Gastrocnemius medialis (tissue), 4 donors: Measurements from ENCODE around the gene SLC5A11. TPM values are rescaled to one million over a fixed set of nuclear protein-coding genes. Genes with fewer than 3 reads are reported as not detected.
A peak's percentile ranks its signal among the peaks of the same experiment; 100 is the strongest.

Source experiments
- ATAC-seq, 2 donors: fragments of 150-250 bp; one replicate each; pipeline ENCODE4 v1.9.1; 2016
- DNase-seq, 2 donors: peaks; one replicate each; pipeline ENCODE4 v3.0.0-alpha.2; 2019
- H3K27ac ChIP-seq, 4 donors: fragments of 200-600 bp; sonication (generic); 1 replicate in 1 of 4; 2 replicates in 3 of 4; pipeline ENCODE4 v1.5.1; 2016 to 2018; ENCODE audit warnings: mild to moderate bottlenecking in 2 of 4, moderate library complexity in 1 of 4
- H3K27me3 ChIP-seq, 3 donors: fragments of 200-600 bp; sonication (generic) in 2 of 3; 1 replicate in 1 of 3; 2 replicates in 2 of 3; pipeline versions ENCODE4 v1.5.1 to v1.6.0; 2016 to 2019; ENCODE audit warnings: mild to moderate bottlenecking in 1 of 3, moderate library complexity in 1 of 3
- H3K36me3 ChIP-seq, 2 donors: fragments of 200-600 bp; sonication (generic) in 1 of 2; one replicate each; pipeline ENCODE4 v1.5.1; 2017 to 2018
- H3K4me1 ChIP-seq, 2 donors: fragments of 200-600 bp; sonication (generic) in 1 of 2; one replicate each; pipeline ENCODE4 v1.5.1; 2016 to 2017; ENCODE audit warnings: mild to moderate bottlenecking in 2 of 2
- H3K4me3 ChIP-seq, 4 donors: fragments of 200-600 bp; sonication (generic) in 3 of 4; 1 replicate in 1 of 4; 2 replicates in 3 of 4; pipeline ENCODE4 v1.5.1; 2016 to 2019; ENCODE audit warnings: mild to moderate bottlenecking in 2 of 4
- H3K9me3 ChIP-seq, 3 donors: fragments of 200-600 bp; sonication (generic) in 2 of 3; 1 replicate in 1 of 3; 2 replicates in 2 of 3; pipeline ENCODE4 v1.5.1; 2016 to 2019
- CTCF ChIP-seq, 5 experiments: fragments of 450-650 bp in 3 of 5; fragments of 200-600 bp in 2 of 5; sonication (generic) in 2 of 5; IDR thresholded peaks in 4 of 5; conservative IDR thresholded peaks in 1 of 5; 1 replicate in 4 of 5; 2 replicates in 1 of 5; pipeline ENCODE4 v1.5.1; 2016 to 2019; ENCODE audit warnings: antibody characterized with exemption in 5 of 5, mild to moderate bottlenecking in 3 of 5, moderate library complexity in 3 of 5
- POLR2A ChIP-seq, 2 donors: fragments of 450-650 bp; IDR thresholded peaks; one replicate each; pipeline ENCODE4 v1.6.1; 2017; ENCODE audit warnings: antibody characterized with exemption in 2 of 2, mild to moderate bottlenecking in 2 of 2, moderate library complexity in 2 of 2
- in situ Hi-C, 4 donors: fragments of 200-750 bp; cut with MboI; loops; one replicate each; pipeline versions ENCODE4 v1.15.0 to v1.8.0; 2017; ENCODE audit warnings: low sequenced_read_pairs in 4 of 4
- intact Hi-C: fragments of 100-400 bp; cut with DNase I; formaldehyde crosslinking; loops from one replicate; pipeline ENCODE4 v1.15.1; 2023; ENCODE audit warnings: low total_unique reads
- total RNA-seq, 4 donors: library from RNA; depleted of rRNA; stranded (reverse); fragments of >200 nt; gene quantifications; one replicate each; pipeline versions ENCODE4 v1.1.0 to v1.2.3, GENCODE V29; 2016

The SLC5A11 gene
- total RNA-seq, 4 donors from 2014 or later = 0.20 to 0.66 TPM; not detected in 2

GRCh38 chr16:24819462-24820040 is 26.2 kb upstream of the SLC5A11 start:
- Histone ChIP-seq H3K9me3 (no peaks in the 10 kb centered on the region), H3K27ac (peak overlapping the region in 2 of 4 donors; percentile 20 to 38), H3K27me3 (no peaks in the 10 kb centered on the region), H3K4me3 (no peak overlapping the region), H3K4me1 (no peaks in the 10 kb centered on the region), H3K36me3 (peaks cover 4 to 100% of the 10 kb centered on the region in 2 donors)
- ATAC-seq = peak in 1 of 2 donors; percentile 30
- TF ChIP-seq POLR2A (IDR thresholded peaks at IDR 0.05) = no peak
- TF ChIP-seq CTCF (IDR thresholded peaks at IDR 0.05 in 4 of 5, conservative IDR thresholded peaks at IDR 0.05 in 1 of 5) = no peak
- DNase-seq = no peak
- in situ Hi-C loops (loop anchor here in 2 of 4 donors (25.0 kb wide), 1 partner anchor 257 kb away; no protein-coding TSS in a partner anchor), intact Hi-C loops (no loop called here)

- in situ Hi-C loops = loop anchor here in 2 of 4 donors (25.0 kb wide), 1 partner anchor 258 kb away; no protein-coding TSS in a partner anchor
- peak overlapping the region in 1 of 4 donors; percentile 38 for H3K27ac ChIP-seq
Observed at GRCh38 chr16:24820522-24820921, 25.2 kb upstream of the SLC5A11 start.

GRCh38 chr16:24821129-24821528 is 24.6 kb upstream of the SLC5A11 start:
- Histone ChIP-seq H3K4me3 (no peak overlapping the region), H3K27ac (peak overlapping the region in 1 of 4 donors; percentile 38), H3K27me3 (no peaks in the 10 kb centered on the region), H3K9me3 (no peaks in the 10 kb centered on the region), H3K36me3 (peaks cover 4 to 90% of the 10 kb centered on the region in 2 donors), H3K4me1 (no peaks in the 10 kb centered on the region)
- in situ Hi-C loops (loop anchor here in 2 of 4 donors (25.0 kb wide), 1 partner anchor 259 kb away; no protein-coding TSS in a partner anchor), intact Hi-C loops (no loop called here)
- TF ChIP-seq POLR2A (IDR thresholded peaks at IDR 0.05) (no peak), CTCF (IDR thresholded peaks at IDR 0.05 in 4 of 5, conservative IDR thresholded peaks at IDR 0.05 in 1 of 5) (no peak)
- DNase-seq (no peak), ATAC-seq (no peak)

More at GRCh38 chr16:24820522-24820921, 25.2 kb upstream of the SLC5A11 start:
- Histone ChIP-seq H3K27me3 (no peaks in the 10 kb centered on the region), H3K9me3 (no peaks in the 10 kb centered on the region), H3K4me3 (no peak overlapping the region), H3K4me1 (no peaks in the 10 kb centered on the region), H3K36me3 (peaks cover 4 to 96% of the 10 kb centered on the region in 2 donors)
- intact Hi-C loops = no loop called here
- DNase-seq (no peak), ATAC-seq (no peak)
- TF ChIP-seq POLR2A (IDR thresholded peaks at IDR 0.05) (no peak), CTCF (IDR thresholded peaks at IDR 0.05 in 4 of 5, conservative IDR thresholded peaks at IDR 0.05 in 1 of 5) (no peak)

DNA sequence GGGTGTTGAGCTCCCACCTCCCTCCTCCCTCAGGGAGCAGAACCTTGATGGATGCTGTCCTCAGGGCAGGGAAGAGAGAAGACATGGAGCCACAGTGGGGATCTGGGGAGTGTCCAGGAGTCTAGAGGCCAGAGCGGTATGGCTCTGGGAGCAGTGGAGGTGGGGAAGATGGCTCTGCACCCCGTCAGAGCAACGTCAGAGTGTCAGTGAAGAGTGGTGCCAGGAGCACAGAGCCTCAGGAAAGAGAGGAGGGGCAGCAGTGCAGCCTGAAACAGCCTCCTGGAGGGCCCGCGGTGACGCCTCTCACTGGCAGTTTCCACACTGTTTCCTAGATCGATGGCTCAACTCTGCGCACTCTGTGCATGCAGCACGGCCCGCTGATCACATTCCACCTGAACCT is 23.2 kb upstream of the SLC5A11 start:
- Histone ChIP-seq H3K27me3 (no peaks in the 10 kb centered on the region), H3K4me3 (no peak overlapping the region), H3K4me1 (no peaks in the 10 kb centered on the region), H3K9me3 (no peaks in the 10 kb centered on the region), H3K36me3 (peaks cover 4 to 87% of the 10 kb centered on the region in 2 donors), H3K27ac (no peak overlapping the region)
- in situ Hi-C loops (loop anchor here in 2 of 4 donors (25.0 kb wide), 1 partner anchor 260 kb away; no protein-coding TSS in a partner anchor), intact Hi-C loops (no loop called here)
- no peak for ATAC-seq
- TF ChIP-seq CTCF (IDR thresholded peaks at IDR 0.05 in 4 of 5, conservative IDR thresholded peaks at IDR 0.05 in 1 of 5) = no peak
- no peak for TF ChIP-seq POLR2A (IDR thresholded peaks at IDR 0.05)
- DNase-seq = no peak
